NCI-H345 treated with DMSO at 0.1 percent for 48 hours (cell line): ENCODE measurements around the gene XPR1.
"Not testable (repeated sequence)": the region's sequence is repeated elsewhere in the genome, so short reads cannot be mapped to it uniquely, and the experiment has no call there.

Experiments
- DNase-seq: peaks from one replicate; lab custom pipeline; 2025; ENCODE audit not compliant: unreplicated experiment; lab: John Stamatoyannopoulos, UW

Gene XPR1

DNA sequence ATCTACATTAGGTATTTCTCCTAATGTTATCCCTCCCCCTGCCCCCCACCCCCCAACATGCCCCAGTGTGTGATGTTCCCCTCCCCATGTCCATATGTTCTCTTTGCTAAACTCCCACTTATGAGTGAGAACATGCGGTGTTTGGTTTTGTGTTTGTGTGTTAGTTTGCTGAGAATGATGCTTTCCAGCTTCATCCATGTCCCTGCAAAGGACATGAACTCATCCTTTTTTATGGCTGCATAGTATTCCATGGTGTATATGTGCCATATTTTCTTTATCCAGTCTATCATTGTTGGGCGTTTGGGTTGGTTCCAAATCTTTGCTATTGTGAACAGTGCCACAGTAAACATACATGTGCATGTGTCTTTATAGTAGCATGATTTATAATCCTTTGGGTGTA lies 199.7 kb downstream of the XPR1 start:
- DNase-seq = not testable (repeated sequence)

DNA sequence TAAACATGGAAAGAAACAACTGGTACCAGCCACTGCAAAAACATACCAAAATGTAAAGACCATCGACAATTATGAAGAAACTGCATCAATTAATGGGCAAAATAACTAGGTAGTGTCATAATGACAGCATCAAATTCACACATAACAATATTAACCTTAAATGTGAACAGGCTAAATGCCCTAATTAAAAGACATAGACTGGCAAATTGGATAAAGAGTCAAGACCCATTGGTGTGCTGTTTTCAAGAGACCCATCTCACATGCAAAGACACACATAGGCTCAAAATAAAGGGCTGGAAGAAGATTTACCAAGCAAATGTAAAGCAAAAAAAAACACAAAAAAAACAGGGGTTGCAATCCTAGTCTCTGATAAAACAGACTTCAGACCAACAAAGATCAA lies 201.4 kb downstream of the XPR1 start:
- DNase-seq = not testable (repeated sequence)

DNA sequence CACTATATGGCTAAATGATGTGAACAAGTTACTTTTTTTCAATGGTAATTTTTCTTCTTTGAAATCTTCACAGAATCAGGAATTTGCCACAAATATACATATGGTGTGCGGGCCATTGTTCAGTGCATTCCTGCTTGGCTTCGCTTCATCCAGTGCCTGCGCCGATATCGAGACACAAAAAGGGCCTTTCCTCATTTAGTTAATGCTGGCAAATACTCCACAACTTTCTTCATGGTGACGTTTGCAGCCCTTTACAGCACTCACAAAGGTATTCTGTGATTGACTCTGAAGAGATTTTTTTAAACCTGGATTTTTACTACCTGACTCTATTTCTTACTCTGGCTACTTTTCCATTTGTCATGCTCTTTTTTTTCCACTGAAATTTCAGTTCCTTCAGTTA lies 204.6 kb downstream of the XPR1 start:
- DNase-seq = no peak

DNA sequence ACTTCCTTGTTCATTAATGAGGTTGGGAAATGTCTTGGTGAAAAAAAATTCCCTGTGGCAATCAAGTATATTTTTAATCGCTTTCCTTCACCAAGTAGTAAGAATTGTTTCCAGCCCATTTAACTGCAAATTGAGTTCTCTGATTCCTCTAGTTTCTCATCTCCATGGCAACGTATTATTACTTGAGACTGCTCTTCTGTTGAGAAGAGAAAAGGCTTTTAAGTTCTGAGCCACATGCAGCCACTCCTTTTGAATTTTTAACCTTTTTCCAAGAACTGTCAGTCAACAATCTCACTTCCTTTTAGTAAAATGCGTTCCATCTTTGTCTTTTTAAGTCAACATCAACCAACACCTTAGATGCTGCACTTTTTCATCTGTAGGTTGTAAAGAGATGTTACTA lies 205.2 kb downstream of the XPR1 start:
- DNase-seq = no peak

DNA sequence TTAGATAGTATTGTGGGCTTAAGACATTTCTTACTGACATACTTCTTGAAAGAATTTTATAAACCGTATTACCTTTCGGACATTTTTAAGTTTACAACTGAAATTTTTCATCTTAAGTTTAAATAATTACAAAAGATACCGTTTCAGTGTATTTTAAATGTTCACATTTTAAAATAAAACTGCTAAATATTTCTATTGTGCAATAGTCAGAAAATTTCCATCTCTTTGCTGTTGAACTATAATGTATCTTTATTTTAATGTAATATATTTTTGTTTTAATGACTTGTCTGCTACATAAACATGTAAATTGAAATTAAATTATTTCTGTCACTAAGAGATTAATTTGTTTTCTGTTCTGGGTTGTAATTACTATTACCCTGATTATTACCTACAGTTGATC lies 206.7 kb downstream of the XPR1 start:
- DNase-seq = no peak

DNA sequence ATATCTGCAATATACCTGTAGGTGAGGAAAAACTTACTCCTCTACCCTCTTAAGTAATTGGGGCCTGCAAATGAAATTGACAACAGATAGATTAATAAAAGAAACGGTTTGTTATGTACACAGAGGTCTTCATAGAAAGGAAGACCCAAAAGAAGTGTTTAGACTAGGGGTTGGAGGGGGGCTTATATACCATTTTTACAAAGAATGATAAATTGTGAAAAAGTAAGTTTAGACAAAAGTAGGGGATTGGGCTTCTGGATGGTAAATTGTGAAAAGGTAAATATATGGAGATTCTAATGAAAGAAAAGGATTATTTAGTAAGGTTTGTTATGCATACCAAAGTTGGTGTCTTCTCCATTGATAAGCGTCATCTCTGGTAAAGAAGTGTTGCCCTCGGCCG lies 207.7 kb downstream of the XPR1 start:
- DNase-seq = no peak

DNA sequence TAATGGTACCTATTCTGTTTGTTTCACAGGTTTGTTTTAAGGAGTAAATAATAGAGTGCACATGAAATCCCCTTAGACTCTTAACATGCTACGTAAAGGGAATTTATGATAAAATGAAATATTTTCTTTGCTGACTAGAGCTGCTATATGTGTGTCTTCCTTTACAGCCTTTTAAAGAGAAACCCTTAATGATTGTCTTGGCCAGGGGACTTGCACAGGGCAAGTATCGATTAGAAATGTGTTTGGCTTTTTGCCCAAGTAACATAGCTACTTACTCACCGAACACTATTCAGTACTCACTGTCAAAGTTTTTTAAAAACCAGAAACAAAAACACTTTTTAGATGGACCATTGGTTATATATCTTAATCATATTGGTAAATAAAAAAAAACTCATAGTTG lies 209.6 kb downstream of the XPR1 start:
- no peak for DNase-seq

DNA sequence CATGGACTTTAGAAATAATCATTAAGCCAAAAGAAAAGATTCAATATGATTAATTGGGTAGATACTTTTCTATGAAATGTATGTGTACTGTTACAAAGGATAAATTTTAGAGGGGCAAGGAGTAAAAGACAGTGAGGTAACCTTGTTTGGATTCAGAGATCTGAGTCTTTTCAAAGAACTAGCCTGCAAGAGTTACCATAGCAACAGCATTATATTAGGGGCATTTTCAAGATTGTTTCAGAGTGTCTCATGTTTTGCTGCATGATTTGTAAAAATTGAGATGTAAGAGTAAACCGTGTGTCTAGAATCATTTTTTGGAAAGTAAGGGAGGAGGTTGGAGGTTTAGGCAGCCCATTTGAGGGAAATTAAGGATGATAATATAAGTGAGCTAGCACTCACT lies 210.2 kb downstream of the XPR1 start:
- no peak for DNase-seq

DNA sequence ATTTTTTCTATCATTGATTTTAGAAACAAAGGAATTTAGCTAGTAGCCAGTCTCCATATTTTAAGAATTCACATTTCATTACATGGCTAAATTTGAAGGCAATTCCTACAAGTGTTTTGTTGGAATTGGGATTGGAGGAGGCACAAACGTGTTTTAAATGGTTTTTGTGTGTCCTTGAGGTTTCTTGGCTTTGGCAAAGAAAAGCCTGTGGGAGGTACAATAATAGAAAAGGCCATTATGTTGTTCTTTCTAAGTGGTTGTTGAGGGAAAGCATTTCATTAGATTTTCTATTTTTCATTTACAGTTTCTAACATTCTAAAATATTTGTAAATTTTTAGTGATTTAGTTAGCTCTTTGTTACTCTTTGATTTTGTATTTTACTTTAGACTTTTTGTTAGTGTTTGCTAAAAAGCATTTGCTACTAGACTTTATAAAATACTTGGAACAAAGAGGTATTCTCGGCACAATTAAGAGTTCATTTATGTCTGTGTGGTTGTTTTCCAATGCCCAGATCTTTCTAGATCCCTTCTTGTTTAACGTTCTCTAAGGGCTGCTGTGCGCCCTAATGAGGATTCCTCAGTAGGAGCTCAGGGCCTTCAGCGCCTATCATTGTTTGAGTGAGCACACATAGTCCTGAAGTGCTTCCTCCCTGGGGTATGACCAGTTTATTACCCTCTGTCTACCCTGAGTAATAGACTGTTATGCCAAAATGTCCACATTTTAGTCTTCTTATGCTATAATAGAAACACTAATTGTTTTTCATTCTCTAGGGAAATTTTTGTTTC lies 210.9 kb downstream of the XPR1 start:
- peak; percentile 11 for DNase-seq

DNA sequence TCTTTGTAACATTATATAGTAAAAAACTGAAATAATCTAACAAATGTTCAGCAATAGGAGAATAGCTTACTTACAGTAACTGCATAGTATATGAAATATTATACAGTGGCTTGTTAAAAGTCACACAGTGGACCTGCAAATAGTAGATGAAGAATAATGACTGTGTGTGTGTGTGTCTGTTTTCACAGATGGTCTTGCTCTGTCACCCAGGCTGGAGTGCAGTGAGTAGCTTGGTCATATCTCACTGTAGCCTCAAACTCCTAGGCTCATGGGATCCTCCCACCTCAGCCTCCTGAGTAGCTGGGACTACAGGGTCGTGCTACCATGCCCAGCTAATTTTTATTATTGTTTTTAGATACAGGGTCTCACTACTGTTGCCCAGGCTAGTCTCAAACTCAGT lies 213.5 kb downstream of the XPR1 start:
- DNase-seq = no peak

DNA sequence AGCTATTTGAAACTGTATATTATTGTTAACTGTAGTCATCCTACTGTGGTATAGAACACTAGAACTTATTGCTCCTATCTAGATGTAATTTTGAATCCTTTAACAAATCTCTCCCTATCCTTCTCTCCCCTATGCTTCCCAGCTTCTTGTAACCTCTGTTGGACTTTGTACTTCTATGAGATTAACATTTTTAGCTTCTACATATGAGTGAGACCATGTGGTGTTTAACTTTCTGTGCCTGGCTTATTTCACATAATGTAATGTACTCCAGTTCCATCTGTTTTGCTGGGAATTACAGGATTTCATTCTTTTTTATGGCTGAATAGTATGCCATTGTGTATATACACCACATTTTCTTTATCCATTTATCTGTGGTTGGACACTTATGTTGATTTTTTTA lies 216.4 kb downstream of the XPR1 start:
- no peak for DNase-seq

DNA sequence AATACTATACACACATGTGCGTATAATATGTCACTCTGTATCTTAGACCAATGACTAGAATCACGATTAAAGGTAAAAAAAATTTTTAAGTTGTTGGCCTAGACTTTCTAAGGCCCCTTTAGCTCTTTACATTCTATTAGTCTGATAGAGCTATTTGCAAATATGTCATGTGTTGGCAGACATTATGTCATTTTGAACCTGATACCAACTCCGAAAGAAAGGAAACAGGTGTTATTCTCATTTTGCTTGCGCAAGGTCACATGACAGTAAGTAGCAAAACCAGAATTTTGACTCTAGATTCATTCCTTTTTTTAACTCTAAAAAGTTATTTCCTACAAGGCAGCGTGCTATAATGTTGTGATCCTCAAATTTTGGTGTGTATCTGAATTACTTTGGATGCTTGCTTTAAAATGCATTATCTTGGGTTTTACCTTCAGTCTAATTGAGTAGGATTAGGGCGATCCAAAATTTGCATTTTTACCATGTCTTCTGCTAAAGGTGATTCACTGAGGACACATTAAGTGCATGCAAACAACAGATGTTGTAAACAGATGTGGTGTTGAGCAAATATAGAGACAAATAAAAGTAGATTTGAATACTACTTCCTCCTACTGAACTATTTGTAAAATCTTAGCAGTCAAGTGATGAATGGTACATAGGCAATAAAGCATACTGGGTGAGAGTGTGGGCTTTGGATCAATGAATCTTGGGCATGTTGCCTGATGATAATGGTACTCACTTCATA lies 217.4 kb downstream of the XPR1 start:
- no peak for DNase-seq

DNA sequence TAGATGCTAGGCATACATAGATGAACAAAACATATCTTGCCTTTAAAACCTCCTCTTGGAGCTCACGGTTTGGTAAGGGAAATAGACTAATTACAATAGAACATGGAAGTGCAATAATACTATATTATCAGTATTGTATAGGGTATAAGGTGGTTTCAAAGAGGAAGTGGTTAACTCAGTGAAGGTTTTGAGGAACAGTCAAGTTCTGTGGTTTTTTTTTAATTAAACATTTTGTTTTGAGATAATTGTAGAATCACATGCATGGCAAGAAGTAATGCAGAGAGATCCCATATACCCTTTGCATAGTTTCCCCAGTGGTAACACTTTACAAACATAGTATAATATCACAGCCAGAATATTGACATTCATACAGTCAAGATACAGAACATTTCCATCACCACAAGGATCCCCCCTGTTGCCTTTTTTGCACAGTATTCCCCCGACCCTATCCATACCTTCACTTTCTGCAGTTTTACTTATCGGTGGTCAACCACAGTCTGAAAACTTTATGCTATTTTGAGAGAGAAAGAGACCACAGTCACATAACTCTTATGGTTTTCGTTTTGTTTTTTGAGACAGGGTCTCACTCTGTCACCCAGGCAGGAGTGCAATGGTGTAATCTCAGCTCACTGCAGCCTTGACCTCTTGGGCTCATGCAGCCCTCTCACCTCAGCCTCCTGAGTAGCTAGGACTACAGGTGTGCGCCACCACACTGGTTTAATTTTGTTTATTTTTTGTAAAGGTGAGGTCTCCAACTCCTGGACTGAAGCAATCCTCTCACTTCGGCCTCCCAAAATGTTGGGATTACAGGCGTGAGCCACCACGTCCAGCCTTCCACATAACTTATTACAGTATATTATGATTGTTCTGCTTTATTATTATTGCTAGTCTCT lies 220.4 kb downstream of the XPR1 start:
- no peak for DNase-seq

DNA sequence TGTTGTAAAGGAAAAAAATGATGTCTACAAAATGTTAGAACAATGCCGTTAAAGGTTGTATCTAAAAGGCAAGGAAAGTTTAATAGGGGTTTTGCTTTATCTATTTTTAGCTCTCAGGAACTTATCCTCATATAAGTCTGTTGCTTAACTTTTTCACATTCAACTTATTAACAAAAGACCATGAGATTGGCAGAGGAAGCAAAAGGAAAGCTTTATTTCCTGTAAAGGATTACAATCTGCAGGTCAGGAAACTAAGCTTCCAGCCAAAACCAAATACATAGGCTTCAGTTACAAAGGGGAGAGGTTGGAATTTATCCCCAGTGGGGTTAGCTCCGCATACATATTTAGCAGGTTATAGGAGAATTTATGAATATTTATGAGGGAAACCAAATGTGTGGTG lies 222.2 kb downstream of the XPR1 start:
- no peak for DNase-seq

DNA sequence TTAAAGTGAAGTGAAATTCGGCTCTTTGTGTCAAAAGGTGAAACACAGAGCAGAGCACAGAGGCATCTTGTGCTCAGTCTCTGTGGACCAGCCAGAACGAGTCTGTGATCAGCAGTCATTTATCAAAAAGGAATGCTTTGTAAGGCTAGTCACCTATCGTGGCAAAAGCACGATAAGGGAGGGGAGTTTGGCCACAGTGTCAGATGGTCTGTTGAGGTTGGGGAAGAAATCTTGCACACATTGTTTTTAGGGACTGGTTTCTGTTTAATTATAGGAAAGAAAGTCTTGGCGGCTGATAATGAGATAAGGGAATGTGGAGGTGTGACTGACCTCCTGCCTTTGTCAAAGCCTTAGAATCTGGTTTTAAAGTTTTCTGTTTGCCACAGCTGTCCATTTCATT lies 222.6 kb downstream of the XPR1 start:
- DNase-seq = no peak

DNA sequence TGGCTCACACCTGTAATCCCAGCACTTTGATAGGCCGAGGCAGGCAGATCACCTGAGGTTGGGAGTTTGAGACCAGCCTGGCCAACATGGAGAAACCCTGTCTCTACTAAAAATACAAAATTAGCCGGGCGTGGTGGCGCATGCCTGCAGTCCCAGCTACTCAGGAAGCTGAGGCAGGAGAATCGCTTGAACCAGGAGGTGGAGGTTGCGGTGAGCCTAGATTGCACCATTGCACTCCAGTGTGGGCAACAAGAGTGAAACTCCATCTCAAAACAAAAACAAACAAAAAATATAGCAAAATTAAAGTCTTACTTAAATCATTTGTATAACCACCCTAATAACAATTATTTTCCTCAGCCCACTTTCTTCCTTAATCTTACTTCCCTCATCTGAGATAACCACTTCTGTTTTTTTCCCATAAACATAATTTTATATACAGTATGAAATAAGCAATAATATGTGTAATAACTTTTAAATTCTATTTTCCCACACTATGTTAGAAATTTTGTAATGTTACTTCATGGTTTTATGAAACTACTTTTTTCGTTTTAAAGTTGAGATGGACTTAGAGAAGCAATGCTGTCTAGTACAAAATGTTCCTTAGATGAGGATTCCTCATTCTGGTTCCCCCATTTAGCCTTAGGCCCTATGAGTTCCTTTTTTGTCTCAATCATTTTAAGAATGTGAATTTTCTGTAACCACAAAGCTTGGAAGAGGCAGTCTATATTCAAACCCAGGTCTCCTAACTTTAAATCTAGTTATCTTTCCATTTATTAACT lies 226.3 kb downstream of the XPR1 start:
- DNase-seq = not testable (repeated sequence)

DNA sequence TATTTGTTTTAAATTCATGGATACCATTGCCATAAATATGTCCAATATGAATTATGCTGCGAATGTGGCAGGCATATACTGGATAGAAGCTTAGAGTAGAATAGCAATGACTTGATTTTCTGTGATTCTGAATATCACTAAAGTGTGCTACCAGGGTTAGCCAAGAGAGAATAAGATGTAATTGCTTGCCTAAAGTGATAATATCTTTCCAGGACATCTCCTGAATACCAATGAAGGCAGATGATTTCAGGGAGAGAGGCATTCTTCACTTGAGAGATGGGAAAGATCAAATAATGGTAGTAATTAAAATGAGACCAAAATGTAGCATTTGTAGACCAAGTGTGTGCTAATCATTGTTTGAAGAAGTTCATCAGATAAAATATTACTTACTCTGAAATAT lies 227.5 kb downstream of the XPR1 start:
- DNase-seq = no peak

DNA sequence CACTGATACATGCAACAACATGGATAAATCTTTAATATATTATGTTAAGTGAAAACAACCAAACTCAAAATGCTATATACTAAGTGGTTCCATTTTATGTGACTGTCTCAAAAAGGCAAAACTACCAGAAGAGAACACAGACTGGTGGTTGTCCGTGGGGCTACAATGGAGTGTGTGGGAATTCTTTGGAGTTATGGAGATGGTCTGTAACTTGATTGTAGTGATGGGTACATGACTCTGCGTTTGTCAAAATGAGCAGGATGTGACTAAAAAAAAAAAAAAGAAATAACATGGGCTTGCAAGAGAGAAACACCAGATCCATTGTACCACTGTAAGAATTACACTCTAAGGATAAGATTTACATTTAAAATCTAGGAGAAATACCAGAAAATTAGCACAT lies 228.7 kb downstream of the XPR1 start:
- no peak for DNase-seq

DNA sequence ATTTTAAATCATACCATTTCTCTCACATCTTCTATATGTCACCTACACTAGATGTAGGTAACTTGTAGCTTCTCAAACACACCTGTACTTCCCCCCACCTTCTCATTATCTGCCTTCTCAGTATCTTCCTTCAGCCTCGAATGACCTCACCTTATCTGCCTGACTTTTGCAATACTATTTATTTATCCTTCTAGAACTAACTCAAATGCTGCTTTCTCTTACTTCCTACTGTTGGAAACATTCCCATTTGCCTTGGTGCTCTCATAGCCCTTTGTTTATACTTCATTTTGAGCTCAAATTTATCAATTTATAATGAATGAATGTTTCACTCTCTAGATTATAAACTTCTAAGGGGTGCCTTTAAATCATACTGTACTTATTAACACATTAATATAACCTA lies 230.5 kb downstream of the XPR1 start:
- DNase-seq = no peak

DNA sequence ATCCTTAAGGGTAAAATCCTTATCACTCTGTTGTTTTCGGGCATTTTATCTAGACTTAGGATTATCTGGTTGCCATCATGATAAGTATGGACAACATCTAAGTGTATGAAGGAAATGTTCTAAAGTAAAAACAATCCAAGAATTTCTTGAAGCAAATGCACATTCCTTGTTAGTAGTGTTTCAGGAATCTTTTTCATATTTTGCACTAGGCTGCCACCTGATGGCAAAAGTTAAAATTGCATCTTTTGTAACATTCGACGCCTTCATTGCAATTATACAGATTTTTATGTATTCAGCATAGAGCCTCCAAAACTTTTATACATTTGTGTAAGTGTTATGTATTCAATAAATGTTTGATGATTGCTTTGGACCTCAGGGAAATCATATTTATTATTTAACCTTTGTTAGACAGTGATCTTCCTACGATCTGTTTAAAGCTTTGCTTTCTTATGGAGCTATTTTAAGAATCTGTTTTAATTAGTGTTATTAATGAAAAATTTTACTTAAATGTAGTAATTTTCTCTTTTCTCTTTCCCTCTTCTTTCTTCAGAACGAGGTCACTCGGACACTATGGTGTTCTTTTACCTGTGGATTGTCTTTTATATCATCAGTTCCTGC lies 231.4 kb downstream of the XPR1 start:
- peak; percentile 49 for DNase-seq
